GM18519 (cell line): ENCODE measurements around the gene GRAMD2A.

Source experiments
- ATAC-seq: cut with Tn5 transposase; IDR thresholded peaks from one replicate; pipeline ENCODE4 v1.9.1; 2021; ENCODE audit warnings: mild to moderate bottlenecking, moderate library complexity; ENCODE audit not compliant: unreplicated experiment, low FRiP score

GRAMD2A gene

GRCh38 chr15:72220687-72221086 is 23.1 kb upstream of the GRAMD2A start:
- ATAC-seq, result no peak

- no peak for ATAC-seq
Observed at GRCh38 chr15:72217216-72217615, 19.6 kb upstream of the GRAMD2A start.

GRCh38 chr15:72216079-72216478 is 18.5 kb upstream of the GRAMD2A start:
- ATAC-seq, result no peak

- no peak for ATAC-seq
Observed at GRCh38 chr15:72207558-72208085, 10.0 kb upstream of the GRAMD2A start.

GRCh38 chr15:72206677-72207000 is 9.1 kb upstream of the GRAMD2A start:
- ATAC-seq, result no peak

GRCh38 chr15:72205896-72206676 is 8.5 kb upstream of the GRAMD2A start:
- ATAC-seq, result no peak

GRCh38 chr15:72205273-72205672 is 7.7 kb upstream of the GRAMD2A start:
- no peak for ATAC-seq

GRCh38 chr15:72203507-72203837 is 5.9 kb upstream of the GRAMD2A start:
- no peak for ATAC-seq

GRCh38 chr15:72202801-72203506 is 5.4 kb upstream of the GRAMD2A start:
- no peak for ATAC-seq

- ATAC-seq, result no peak
Observed at GRCh38 chr15:72202302-72202701, 4.7 kb upstream of the GRAMD2A start.

GRCh38 chr15:72201391-72201921 is 3.9 kb upstream of the GRAMD2A start:
- ATAC-seq, result no peak

- no peak for ATAC-seq
Observed at GRCh38 chr15:72200395-72201237, 3.0 kb upstream of the GRAMD2A start.

GRCh38 chr15:72199721-72200212 is 2.2 kb upstream of the GRAMD2A start:
- no peak for ATAC-seq

- no peak for ATAC-seq
Observed at GRCh38 chr15:72199205-72199515, 1.6 kb upstream of the GRAMD2A start.

- no peak for ATAC-seq
Observed at GRCh38 chr15:72198356-72199204, 993 bp upstream of the GRAMD2A start.

- ATAC-seq, result no peak
Observed at GRCh38 chr15:72197041-72197459, 537 bp downstream of the GRAMD2A start.

GRCh38 chr15:72196409-72197040 is 1.1 kb downstream of the GRAMD2A start:
- no peak for ATAC-seq

GRCh38 chr15:72195101-72195511 is 2.5 kb downstream of the GRAMD2A start:
- ATAC-seq, result no peak

GRCh38 chr15:72193836-72194396 is 3.7 kb downstream of the GRAMD2A start:
- no peak for ATAC-seq
